Smooth muscle cell (in vitro differentiated cells): Measurements from ENCODE around the gene MAD1L1. TPM values are rescaled to one million over a fixed set of nuclear protein-coding genes. Genes with fewer than 3 reads are reported as not detected.

Experiments used
- DNase-seq: peaks from one replicate; lab custom pipeline; 2025; ENCODE audit not compliant: unreplicated experiment; lab: John Stamatoyannopoulos, UW
- H2AFZ ChIP-seq: fragments of 200-600 bp; sonication (generic); 2 replicates; pipeline ENCODE4 v1.6.0; 2016; ENCODE audit warnings: antibody characterized with exemption, low read depth, mild to moderate bottlenecking
- H3F3A ChIP-seq: fragments of 200-600 bp; sonication (generic); 2 replicates; pipeline ENCODE4 v1.6.0; 2017; ENCODE audit warnings: antibody characterized with exemption, low read depth
- H3K27ac ChIP-seq: fragments of 200-600 bp; sonication (generic); 2 replicates; pipeline ENCODE4 v1.5.1; 2016; ENCODE audit warnings: low read depth, mild to moderate bottlenecking
- H3K27me3 ChIP-seq: fragments of 200-600 bp; sonication (generic); 2 replicates; pipeline ENCODE4 v1.6.1; 2016; ENCODE audit warnings: low read depth, mild to moderate bottlenecking
- H3K36me3 ChIP-seq: fragments of 200-600 bp; sonication (generic); 2 replicates; pipeline ENCODE4 v1.5.1; 2016; ENCODE audit warnings: low read depth
- H3K4me1 ChIP-seq: fragments of 200-600 bp; sonication (generic); 2 replicates; pipeline ENCODE4 v1.5.1; 2016; ENCODE audit warnings: low read depth
- H3K4me2 ChIP-seq: fragments of 200-600 bp; sonication (generic); 2 replicates; pipeline ENCODE4 v1.6.0; 2016; ENCODE audit warnings: mild to moderate bottlenecking
- H3K4me3 ChIP-seq: fragments of 200-600 bp; sonication (generic); 2 replicates; pipeline ENCODE4 v1.5.1; 2016; ENCODE audit warnings: mild to moderate bottlenecking
- H3K79me2 ChIP-seq: fragments of 200-600 bp; sonication (generic); 2 replicates; pipeline ENCODE4 v1.6.0; 2016; ENCODE audit warnings: low read depth, mild to moderate bottlenecking
- H3K9ac ChIP-seq: fragments of 200-600 bp; sonication (generic); 2 replicates; pipeline ENCODE4 v1.6.0; 2016; ENCODE audit warnings: low read depth
- H3K9me3 ChIP-seq: fragments of 200-600 bp; sonication (generic); replicated peaks from 2 replicates; pipeline ENCODE4 v1.5.1; 2016; ENCODE audit warnings: low read depth
- H4K20me1 ChIP-seq: fragments of 200-600 bp; sonication (generic); 2 replicates; pipeline ENCODE4 v1.6.0; 2016; ENCODE audit warnings: low read depth
- WGBS: methylation state at CpG from one replicate; pipeline ENCODE4 v1.1.7; 2016; ENCODE audit warnings: low lambda C conversion rate; 5-methylcytosine and 5-hydroxymethylcytosine counted together
- polyA plus RNA-seq: library from polyadenylated mRNA; unstranded; fragments of >200 nt; fragmentation: Nextera tagmentation; extraction: Ambion mirVana; gene quantifications from 2 replicates; pipeline ENCODE4 v1.2.1, GENCODE V29; 2016
- total RNA-seq: library from RNA; depleted of rRNA; stranded (reverse); fragments of >200 nt; gene quantifications from 2 replicates; pipeline ENCODE4 v1.2.3, GENCODE V29; 2014
- TF ChIP-seq, protein P1 (sequence below): fragments of 200-600 bp; sonication (generic); IDR thresholded peaks from 2 replicates; pipeline ENCODE4 v1.5.1; 2017; ENCODE audit warnings: borderline replicate concordance, mild to moderate bottlenecking, antibody characterized with exemption; ENCODE audit not compliant: insufficient read depth, poor library complexity, severe bottlenecking

Gene MAD1L1
- total and polyA plus RNA-seq, 2 experiments from 2014 or later = 33.4 to 60.7 TPM

DNA sequence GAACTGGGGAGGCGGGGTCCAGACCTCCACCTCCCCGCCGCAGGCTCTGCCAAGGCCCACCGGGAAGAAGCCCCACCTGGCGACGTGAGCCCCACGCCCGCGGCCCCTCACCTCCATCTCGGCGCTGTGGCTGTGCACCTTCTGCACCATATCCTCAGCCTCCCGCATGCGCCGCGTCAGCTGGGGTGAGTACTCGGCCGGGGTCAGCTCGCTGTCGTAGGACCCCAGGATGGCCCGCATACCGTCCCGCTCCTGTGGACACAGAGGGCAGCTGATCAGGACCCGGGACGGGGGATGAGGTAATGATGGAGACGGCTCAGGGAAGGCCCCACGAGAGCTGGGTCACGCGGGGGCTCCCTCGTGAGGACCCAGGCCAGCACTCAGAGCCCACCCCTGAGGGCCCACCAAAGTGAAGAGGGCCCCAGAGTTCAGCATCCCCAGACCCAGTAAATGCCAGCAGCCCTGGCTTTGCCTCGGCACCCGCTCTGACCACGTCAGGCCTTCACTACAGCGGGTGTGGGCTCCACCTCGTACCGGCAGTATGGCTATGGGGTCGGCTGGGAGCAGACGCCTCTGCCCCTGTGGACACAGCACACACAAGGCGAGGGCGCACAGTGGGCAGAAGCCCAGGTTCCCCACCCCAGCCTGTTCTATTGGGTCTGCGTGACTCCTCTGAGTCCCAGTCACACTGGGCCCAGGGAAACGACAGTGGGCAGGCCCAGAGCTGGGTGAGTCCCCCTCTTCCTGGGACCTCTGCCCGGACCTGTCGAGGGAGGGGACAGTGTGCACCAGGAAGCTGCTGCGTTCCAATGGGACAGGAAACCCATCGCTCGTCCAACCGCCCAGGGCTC, 218.1 kb downstream of the MAD1L1 start:
- H3K79me2 ChIP-seq = no peaks in the 10 kb centered on the region
- H3K4me1 ChIP-seq = peaks cover 6% of the 10 kb centered on the region
- H3K9me3 ChIP-seq = no peaks in the 10 kb centered on the region
- no peaks in the 10 kb centered on the region for H3K27me3 ChIP-seq
- H3K4me3 ChIP-seq = no peak overlapping the region
- H4K20me1 ChIP-seq = peaks cover 15% of the 10 kb centered on the region
- H3K36me3 ChIP-seq = no peaks in the 10 kb centered on the region
- WGBS = 96% methylated on average over 38 of the region's 47 CpGs
- no peak overlapping the region for H3K9ac ChIP-seq
- TF ChIP-seq, protein P1, sequence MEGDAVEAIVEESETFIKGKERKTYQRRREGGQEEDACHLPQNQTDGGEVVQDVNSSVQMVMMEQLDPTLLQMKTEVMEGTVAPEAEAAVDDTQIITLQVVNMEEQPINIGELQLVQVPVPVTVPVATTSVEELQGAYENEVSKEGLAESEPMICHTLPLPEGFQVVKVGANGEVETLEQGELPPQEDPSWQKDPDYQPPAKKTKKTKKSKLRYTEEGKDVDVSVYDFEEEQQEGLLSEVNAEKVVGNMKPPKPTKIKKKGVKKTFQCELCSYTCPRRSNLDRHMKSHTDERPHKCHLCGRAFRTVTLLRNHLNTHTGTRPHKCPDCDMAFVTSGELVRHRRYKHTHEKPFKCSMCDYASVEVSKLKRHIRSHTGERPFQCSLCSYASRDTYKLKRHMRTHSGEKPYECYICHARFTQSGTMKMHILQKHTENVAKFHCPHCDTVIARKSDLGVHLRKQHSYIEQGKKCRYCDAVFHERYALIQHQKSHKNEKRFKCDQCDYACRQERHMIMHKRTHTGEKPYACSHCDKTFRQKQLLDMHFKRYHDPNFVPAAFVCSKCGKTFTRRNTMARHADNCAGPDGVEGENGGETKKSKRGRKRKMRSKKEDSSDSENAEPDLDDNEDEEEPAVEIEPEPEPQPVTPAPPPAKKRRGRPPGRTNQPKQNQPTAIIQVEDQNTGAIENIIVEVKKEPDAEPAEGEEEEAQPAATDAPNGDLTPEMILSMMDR = no peak
- no peak overlapping the region for H3K27ac ChIP-seq
- no peaks in the 10 kb centered on the region for H3F3A ChIP-seq
- no peak overlapping the region for H2AFZ ChIP-seq
- DNase-seq = no peak
- no peak overlapping the region for H3K4me2 ChIP-seq

DNA sequence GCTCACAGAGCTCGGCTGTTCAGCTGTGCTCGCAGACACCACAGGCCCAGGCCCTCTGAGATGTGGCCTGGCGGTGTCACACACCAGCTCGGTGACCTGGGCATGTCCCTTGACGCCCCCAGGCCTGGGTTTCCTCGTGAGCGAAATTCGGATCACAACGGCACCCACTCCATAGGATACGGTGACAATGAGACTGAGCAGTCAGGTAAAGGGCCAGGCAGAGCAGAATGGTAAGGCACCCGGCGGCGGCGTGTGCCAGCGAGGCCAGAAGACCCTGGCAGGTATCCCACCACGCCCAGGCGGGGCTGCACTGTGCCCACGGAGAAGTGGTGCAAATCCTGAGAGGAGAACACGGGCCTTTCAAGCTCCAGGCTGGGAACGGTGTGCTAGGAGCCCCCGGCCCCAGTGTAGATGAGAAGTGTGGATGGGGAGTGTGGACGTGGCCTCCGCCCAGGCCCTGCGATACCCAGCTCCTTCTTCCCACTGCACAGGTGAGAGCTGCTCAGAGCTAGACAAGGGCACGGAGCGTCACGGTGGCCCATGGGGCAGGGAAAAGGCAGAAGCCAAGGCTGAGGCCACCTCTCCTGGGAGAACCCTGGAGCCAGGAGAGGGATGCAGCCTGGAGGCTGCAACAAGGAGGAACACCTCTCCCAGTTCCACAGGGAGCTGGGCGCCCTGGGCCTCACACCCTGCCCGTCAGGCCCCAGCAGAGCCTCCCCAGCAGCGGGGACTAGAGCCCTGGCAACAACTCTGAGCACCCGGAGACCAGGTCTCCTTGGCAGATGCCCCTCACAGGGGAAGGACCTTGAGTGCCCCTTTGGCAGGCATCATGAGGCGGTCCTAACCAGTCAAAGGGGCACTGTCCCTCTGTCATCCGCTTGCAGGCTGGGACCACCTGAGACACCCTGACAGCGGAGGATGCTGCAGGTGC, 219.1 kb downstream of the MAD1L1 start:
- Histone ChIP-seq H3K4me1 (no peaks in the 10 kb centered on the region), H3K27ac (no peak overlapping the region), H3K9ac (no peak overlapping the region), H2AFZ (no peak overlapping the region), H3K79me2 (no peaks in the 10 kb centered on the region), H3F3A (no peaks in the 10 kb centered on the region), H3K4me2 (no peak overlapping the region), H3K9me3 (no peaks in the 10 kb centered on the region), H3K4me3 (no peak overlapping the region), H3K36me3 (no peaks in the 10 kb centered on the region), H3K27me3 (no peaks in the 10 kb centered on the region), H4K20me1 (peaks cover 8% of the 10 kb centered on the region)
- WGBS = 98% methylated on average over 34 of the region's 34 CpGs
- no peak for DNase-seq
- TF ChIP-seq, protein P1 = no peak

DNA sequence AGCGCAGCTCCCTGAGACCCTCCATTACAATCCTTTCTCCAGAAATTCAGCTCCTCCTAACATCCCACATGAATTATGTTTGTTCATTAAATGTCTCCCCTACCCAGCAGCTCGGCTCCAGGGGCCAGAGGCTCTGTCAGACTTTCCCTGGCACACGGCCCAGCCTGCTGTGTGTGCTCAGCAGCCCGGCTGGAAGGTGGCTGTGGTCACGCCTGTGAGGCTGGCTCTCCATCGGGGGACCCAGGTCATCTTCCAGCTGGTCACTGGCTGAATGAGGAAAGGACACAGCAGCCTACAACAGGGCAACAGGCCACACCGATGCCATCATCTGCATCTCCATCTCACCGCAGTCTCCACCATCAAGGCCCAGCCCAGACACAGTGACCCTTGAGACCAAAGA, 219.8 kb downstream of the MAD1L1 start:
- no peak for DNase-seq
- H3K79me2 ChIP-seq = no peaks in the 10 kb centered on the region
- H3F3A ChIP-seq = no peaks in the 10 kb centered on the region
- TF ChIP-seq, protein P1 = no peak
- H3K9ac ChIP-seq = no peak overlapping the region
- WGBS = 89% methylated on average over 8 of the region's 8 CpGs
- H3K4me3 ChIP-seq = no peak overlapping the region
- no peak overlapping the region for H3K27ac ChIP-seq
- no peaks in the 10 kb centered on the region for H3K9me3 ChIP-seq
- no peak overlapping the region for H3K4me2 ChIP-seq
- H3K36me3 ChIP-seq = no peaks in the 10 kb centered on the region
- H3K27me3 ChIP-seq = no peaks in the 10 kb centered on the region
- no peaks in the 10 kb centered on the region for H3K4me1 ChIP-seq
- peaks cover 8% of the 10 kb centered on the region for H4K20me1 ChIP-seq
- H2AFZ ChIP-seq = no peak overlapping the region
